Embryonic facial prominence (tissue), 1 donor: ENCODE data around the gene ZNF827.

Experiments used
- DNase-seq: peaks from one replicate; pipeline ENCODE4 v3.0.0-alpha.2; 2016; ENCODE audit errors: extremely low spot score

ZNF827 gene

GRCh38 chr4:145887241-145887991 is 51.2 kb downstream of the ZNF827 start:
- DNase-seq, result no peak

DNA sequence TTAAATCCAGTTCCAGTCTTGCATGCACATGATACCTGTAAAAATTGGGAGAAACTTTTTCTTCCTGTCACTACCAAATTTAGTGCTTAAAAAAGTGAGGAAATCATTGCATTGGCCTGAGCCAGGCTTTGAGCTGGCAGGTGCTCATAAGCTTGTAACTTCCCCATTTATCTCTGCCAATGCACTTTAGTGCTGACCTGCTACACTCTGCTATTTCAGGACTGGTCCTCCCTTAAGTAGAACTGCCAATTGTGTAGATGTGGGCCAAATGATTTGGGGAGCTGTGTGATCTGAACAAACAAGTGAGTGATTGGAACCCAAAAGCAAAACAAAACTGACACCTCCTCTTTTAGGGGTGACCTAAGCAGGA is 51.8 kb downstream of the ZNF827 start:
- no peak for DNase-seq

DNA sequence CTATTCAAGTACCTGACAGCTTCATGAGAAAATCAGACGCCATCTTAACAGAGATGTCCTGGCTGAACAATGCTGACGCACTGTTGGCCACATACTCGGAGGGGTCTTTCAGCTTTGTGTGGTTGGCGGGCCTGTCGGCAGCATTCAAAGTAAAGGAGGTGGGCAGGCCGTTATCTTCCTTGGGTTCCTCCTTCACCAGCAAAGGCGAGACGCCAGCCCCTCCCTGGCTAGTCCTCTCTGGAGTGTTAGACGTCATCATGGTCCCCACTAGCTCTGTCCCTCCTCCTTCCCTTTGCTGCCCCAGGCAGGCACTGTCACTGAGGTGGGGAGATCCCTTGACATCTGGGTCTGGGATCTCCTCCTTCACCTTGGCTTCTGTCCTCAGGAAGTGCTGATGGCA is 53.0 kb downstream of the ZNF827 start:
- no peak for DNase-seq

- no peak for DNase-seq
Observed at GRCh38 chr4:145884775-145885174, 53.8 kb downstream of the ZNF827 start.

DNA sequence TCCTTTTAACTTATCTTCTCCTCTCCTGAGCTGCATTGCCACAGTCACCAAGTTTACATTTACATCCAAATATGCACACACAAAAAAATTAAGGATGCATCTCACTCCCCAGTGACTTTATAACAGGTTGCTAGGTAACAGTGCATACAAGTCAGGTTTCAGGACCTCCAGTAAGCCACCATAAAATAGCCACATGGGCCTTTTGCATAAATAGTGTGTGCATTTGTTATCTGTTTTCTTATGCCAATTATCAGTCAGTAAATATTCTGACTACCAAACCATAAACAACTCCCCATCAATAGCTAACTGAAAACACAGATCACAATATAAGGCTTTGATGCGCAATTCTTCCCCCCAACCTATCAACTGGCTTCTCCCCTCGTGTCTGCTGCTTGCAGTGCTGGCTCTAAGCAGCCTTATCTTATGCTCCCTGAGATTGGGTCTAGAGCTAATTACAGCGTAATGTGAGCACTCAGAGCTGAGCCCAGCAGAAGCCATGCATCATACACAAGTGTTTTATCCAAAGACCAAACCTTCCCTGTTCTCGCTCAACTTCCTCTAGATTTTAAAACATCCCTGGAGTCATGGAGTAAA is 55.4 kb downstream of the ZNF827 start:
- DNase-seq, result no peak

- no peak for DNase-seq
Observed at GRCh38 chr4:145882604-145883003, 56.0 kb downstream of the ZNF827 start.

DNA sequence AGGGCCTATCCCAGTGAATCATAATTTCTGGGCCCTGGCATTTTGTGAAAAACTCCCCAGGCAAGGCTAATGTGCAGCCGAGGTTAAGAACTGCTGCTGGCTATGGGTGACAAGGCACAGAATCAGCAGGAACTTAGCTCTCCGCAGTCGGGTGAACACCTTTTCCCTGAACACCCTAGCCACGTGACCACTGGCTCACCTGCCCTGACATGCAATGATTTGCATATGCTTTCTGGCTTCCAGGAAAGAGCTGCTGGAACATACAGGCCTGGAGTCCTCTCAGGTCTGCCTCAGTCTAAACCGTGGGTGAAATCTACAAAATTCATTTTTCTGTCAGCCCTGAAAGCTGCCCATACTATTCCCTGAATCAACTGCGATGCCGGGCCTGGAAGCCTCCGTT is 56.6 kb downstream of the ZNF827 start:
- no peak for DNase-seq

GRCh38 chr4:145881576-145881975 is 57.0 kb downstream of the ZNF827 start:
- no peak for DNase-seq

DNA sequence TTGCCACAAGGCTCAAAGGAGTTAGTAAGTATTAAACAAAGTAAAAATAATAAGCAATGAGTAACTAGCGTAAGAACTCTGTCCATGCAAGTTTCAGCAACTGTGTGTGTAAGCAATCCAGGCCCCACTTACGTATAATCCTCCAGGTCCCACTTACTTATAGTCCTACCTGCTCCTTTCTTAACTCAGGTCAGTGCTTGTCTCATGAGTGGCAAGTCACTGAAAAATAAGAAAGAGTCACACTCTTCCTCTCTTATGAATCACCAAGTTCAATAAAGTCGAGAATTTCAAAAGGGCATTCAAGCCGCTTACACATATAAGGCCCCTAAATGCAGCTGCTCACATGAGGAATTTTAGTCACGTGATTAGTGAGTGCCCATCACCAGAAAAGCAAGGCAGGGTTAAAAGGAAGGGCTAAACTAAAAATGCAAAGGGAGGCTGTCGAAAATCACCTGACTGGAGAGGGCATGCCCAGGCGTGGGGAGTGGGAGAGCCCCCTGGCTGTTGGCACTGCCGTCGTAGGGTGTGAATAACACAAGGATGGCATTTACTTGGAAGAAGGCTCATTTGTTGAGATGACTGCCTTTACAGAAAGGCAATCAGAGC is 58.2 kb downstream of the ZNF827 start:
- no peak for DNase-seq

GRCh38 chr4:145879598-145879997 is 59.0 kb downstream of the ZNF827 start:
- DNase-seq, result no peak

- DNase-seq, result no peak
Observed at GRCh38 chr4:145878501-145879435, 59.9 kb downstream of the ZNF827 start.

DNA sequence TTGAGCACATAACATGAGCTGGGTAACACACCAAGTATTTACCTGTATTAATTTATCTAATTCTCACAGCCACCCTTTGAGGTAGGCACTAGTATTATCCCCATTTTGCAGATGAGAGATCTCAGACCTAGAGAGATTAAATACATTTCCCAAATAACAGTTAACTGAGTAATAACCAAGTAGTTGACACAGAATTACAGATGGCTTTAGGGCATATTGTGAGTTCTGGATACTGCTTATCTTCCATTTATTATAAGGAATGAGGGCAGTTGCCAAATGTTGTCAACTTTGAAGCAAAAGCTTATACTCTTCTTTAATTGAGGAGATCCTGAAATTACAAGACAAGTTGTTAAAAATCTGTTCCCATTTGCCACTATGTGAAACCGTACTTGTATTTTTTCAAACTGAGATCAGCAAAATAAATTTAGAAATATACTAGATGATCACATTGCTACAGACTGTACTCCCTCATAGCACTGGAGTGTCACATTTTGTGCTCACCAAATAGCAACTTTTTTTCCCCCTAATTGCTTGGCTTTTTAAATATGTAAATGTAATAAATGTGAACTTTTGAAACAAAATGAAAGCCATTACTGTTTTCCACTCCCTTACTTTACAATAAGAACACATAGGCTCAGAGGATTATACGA is 62.0 kb downstream of the ZNF827 start:
- DNase-seq, result no peak

- no peak for DNase-seq
Observed at GRCh38 chr4:145873901-145874300, 64.7 kb downstream of the ZNF827 start.

- DNase-seq, result no peak
Observed at GRCh38 chr4:145871209-145871608, 67.4 kb downstream of the ZNF827 start.

DNA sequence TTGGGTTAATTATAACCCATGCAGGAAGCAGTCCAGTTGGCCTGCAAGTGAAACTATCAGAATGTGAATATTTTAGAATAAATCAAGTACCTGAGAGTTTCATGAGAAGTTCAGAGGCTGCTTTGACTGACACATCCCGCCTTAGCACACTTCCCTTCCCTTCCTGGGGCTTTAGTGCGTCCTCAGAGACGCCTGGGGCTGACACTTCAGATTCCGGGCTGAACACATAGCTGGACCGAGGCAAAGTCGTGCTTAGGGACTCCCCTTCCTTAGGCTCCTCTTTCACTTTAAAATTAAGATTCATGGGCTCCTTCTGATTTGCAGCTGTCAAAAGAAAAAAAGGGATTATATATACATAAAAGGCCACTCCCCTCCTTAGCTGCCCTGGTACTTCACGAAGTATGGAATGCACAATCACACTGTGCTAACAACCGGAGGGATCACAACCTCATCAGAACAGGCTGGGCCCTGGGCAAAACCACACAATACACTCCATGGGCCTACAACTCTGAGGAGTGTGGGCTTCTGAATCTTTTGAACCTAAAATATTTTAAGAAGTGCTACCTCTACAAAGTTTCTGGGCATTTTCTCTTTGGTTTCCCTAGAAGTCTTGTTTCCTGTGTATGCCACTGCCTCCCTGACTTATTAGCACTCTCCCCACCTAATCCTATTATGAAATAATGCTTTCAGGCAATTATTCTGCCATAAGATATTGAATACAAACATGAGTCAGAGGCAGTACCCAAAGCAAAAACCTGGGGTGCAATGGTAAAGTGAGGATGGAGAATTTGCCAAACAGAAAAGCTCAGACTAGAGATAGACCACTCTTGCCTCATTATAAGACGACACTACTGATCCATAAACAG is 68.2 kb downstream of the ZNF827 start:
- no peak for DNase-seq

- no peak for DNase-seq
Observed at GRCh38 chr4:145868637-145869409, 69.8 kb downstream of the ZNF827 start.

- DNase-seq, result no peak
Observed at GRCh38 chr4:145867406-145867805, 71.2 kb downstream of the ZNF827 start.

GRCh38 chr4:145866991-145867390 is 71.6 kb downstream of the ZNF827 start:
- DNase-seq, result no peak

DNA sequence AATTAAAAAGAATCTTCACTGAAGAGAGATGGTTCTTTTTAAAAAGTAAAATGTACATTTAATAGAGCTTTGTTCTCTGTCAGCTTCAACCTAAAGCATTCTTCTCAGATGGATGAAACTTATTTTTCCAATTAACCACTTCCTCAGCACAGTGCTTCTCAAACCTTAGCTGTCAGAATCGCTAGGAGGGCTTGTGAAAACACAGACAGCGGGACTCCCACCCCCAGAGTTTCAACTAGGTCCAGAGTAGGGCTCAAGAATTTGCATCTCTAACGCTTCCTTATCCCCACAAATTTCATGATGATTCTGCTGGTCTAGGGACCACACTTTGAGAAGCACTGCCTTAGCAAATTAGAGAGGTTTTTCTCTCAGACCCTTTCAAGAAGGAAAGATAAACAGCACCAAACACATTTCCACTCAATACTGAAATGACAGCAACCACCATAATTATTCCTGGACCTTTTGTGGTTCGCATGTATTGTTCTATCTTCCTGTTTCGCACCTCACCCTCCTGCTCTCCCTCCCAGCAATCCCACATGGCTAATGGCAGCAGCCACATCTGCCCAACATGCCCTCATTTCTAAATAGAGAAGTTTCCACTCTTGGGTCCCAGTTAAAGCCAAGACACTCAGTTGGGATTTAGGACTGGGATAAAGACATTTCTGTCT is 73.2 kb downstream of the ZNF827 start:
- DNase-seq, result no peak
